HEK293T (cell line): Measurements from ENCODE around the gene FRMD1.

Source experiments
- BHLHE40 ChIP-seq: fragments of 450-650 bp; IDR thresholded peaks from 2 replicates; pipeline ENCODE4 v1.6.1; 2016; ENCODE audit warnings: mild to moderate bottlenecking, moderate library complexity, borderline replicate concordance
- CTBP1 ChIP-seq: fragments of 450-650 bp; IDR thresholded peaks from 2 replicates; pipeline ENCODE4 v1.6.1; 2016; ENCODE audit warnings: borderline replicate concordance
- ELF4 ChIP-seq: fragments of 450-650 bp; IDR thresholded peaks from 2 replicates; pipeline ENCODE4 v1.6.1; 2017; ENCODE audit warnings: antibody characterized with exemption
- FOXA1 ChIP-seq: fragments of 450-650 bp; IDR thresholded peaks from 2 replicates; pipeline ENCODE4 v1.6.1; 2016; ENCODE audit warnings: mild to moderate bottlenecking
- FOXK2 ChIP-seq: fragments of 450-650 bp; IDR thresholded peaks from 2 replicates; pipeline ENCODE4 v1.6.1; 2016; ENCODE audit warnings: mild to moderate bottlenecking
- FOXM1 ChIP-seq: fragments of 450-650 bp; IDR thresholded peaks from 2 replicates; pipeline ENCODE4 v1.6.1; 2017; ENCODE audit warnings: mild to moderate bottlenecking, borderline replicate concordance
- HDGF ChIP-seq: fragments of 450-650 bp; IDR thresholded peaks from 2 replicates; pipeline ENCODE4 v1.6.1; 2017; ENCODE audit warnings: antibody characterized with exemption, borderline replicate concordance
- NFRKB ChIP-seq: fragments of 450-650 bp; IDR thresholded peaks from 2 replicates; pipeline ENCODE4 v1.6.1; 2016; ENCODE audit warnings: mild to moderate bottlenecking, moderate library complexity
- PKNOX1 ChIP-seq: fragments of 450-650 bp; IDR thresholded peaks from 2 replicates; pipeline ENCODE4 v1.6.1; 2016
- SP1 ChIP-seq: fragments of 450-650 bp; IDR thresholded peaks from 2 replicates; pipeline ENCODE4 v1.6.1; 2017
- SUZ12 ChIP-seq: fragments of 450-650 bp; IDR thresholded peaks from 2 replicates; pipeline ENCODE4 v1.6.1; 2016; ENCODE audit warnings: mild to moderate bottlenecking
- TARDBP ChIP-seq: fragments of 450-650 bp; IDR thresholded peaks from 2 replicates; pipeline ENCODE4 v1.6.1; 2016
- ZNF384 ChIP-seq: fragments of 450-650 bp; IDR thresholded peaks from 2 replicates; pipeline ENCODE4 v1.6.1; 2016

DNA sequence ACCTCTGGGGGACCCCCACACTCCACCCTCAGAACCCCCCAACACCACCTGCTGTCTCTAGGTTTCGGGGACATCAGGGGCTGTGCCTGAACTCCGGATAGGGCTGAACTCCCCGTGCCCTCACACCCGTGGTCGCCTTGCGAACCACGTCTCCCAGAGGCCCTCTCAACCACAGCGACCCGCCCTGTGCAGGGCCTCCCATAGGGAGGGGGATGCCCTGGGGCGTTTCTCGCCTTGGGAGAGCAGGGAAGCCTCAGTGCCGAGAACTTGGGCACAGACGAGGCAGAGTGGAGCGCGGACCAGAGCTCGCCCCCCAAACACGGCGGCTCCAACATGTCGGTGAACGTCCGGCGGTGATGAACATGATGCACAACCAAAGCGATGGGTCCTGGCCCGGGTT lies 6.8 kb downstream of the FRMD1 start:
- TF ChIP-seq TARDBP, result no peak
- no peak for TF ChIP-seq PKNOX1
- no peak for TF ChIP-seq FOXA1
- TF ChIP-seq NFRKB, result no peak
- TF ChIP-seq CTBP1, result no peak
- TF ChIP-seq ZNF384, result no peak
- TF ChIP-seq BHLHE40, result no peak
- TF ChIP-seq SP1, result no peak
- TF ChIP-seq ELF4, result no peak
- TF ChIP-seq FOXK2, result no peak
- TF ChIP-seq FOXM1, result no peak
- no peak for TF ChIP-seq SUZ12
- no peak for TF ChIP-seq HDGF
